ENCODE results near the gene SIX1.

GRCh38 chr14:60628892-60629291 lies 20.4 kb downstream of the SIX1 start:
- TF ChIP-seq POLR2AphosphoS5 (IDR thresholded peaks at IDR 0.05) (no peak), CTCF (IDR thresholded peaks at IDR 0.05) (no peak), POLR2A (IDR thresholded peaks at IDR 0.05) (no peak)
